Colonic mucosa (tissue), 4 donors: ENCODE data around the gene FBXL7. TPM values are rescaled to one million over a fixed set of nuclear protein-coding genes. Genes with fewer than 3 reads are reported as not detected.

Source experiments
- DNase-seq: peaks from one replicate; pipeline ENCODE4 v3.0.0-alpha.2; 2020
- H3K27ac ChIP-seq: fragments of 200-600 bp; one replicate; pipeline ENCODE4 v1.8.0; 2021
- H3K27me3 ChIP-seq: fragments of 200-600 bp; one replicate; pipeline ENCODE4 v1.8.0; 2021
- H3K36me3 ChIP-seq: fragments of 200-600 bp; one replicate; pipeline ENCODE4 v1.8.0; 2021
- H3K4me1 ChIP-seq: fragments of 200-600 bp; one replicate; pipeline ENCODE4 v1.8.0; 2021; ENCODE audit warnings: mild to moderate bottlenecking
- H3K4me3 ChIP-seq: fragments of 200-600 bp; one replicate; pipeline ENCODE4 v1.8.0; 2021
- H3K9ac ChIP-seq, 2 donors: one replicate each; pipeline ENCODE4 v1.7.0; 2013; ENCODE audit warnings: control low read depth in 2 of 2, low read depth in 2 of 2, low read length in 2 of 2
- H3K9me3 ChIP-seq: fragments of 200-600 bp; one replicate; pipeline ENCODE4 v1.8.0; 2021
- CTCF ChIP-seq: fragments of 200-600 bp; IDR thresholded peaks from one replicate; pipeline ENCODE4 v1.8.0; 2022; ENCODE audit warnings: antibody characterized with exemption, mild to moderate bottlenecking
- intact Hi-C: fragments of 100-400 bp; cut with DNase I; formaldehyde crosslinking; loops from one replicate; pipeline ENCODE4 v1.14.1; 2022
- total RNA-seq, 2 donors: library from RNA; stranded (reverse); fragmentation: NEBNext Ultra II Directional in 1 of 2; extraction: Animal tissue kit (Norgen Biotek cat#: 25700) in 1 of 2; gene quantifications; one replicate each; pipeline ENCODE4 v1.2.1, GENCODE V29; 2021
- donor health status: healthy.
- donor health status: DM: no; HTN: no; CAD: no.
- donor health status: DM: no; HTN: no; CAD: no.

FBXL7 gene
- total RNA-seq, 2 donors from 2014 or later: 1.6 to 3.0 TPM

GRCh38 chr5:15776346-15776745 lies 276.4 kb downstream of the FBXL7 start:
- intact Hi-C loops: no loop called here
- Histone ChIP-seq H3K9ac (no peak overlapping the region), H3K36me3 (no peaks in the 10 kb centered on the region), H3K27ac (no peak overlapping the region), H3K4me3 (no peak overlapping the region), H3K4me1 (no peaks in the 10 kb centered on the region), H3K9me3 (no peaks in the 10 kb centered on the region), H3K27me3 (no peaks in the 10 kb centered on the region)
- DNase-seq: no peak
- no peak for TF ChIP-seq CTCF

- intact Hi-C loops: no loop called here
- Histone ChIP-seq H3K4me3 (no peak overlapping the region), H3K9me3 (no peaks in the 10 kb centered on the region), H3K36me3 (no peaks in the 10 kb centered on the region), H3K9ac (no peak overlapping the region), H3K27me3 (no peaks in the 10 kb centered on the region), H3K4me1 (no peaks in the 10 kb centered on the region), H3K27ac (no peak overlapping the region)
- no peak for DNase-seq
- no peak for TF ChIP-seq CTCF
Observed at GRCh38 chr5:15783734-15784133, 283.8 kb downstream of the FBXL7 start.

DNA sequence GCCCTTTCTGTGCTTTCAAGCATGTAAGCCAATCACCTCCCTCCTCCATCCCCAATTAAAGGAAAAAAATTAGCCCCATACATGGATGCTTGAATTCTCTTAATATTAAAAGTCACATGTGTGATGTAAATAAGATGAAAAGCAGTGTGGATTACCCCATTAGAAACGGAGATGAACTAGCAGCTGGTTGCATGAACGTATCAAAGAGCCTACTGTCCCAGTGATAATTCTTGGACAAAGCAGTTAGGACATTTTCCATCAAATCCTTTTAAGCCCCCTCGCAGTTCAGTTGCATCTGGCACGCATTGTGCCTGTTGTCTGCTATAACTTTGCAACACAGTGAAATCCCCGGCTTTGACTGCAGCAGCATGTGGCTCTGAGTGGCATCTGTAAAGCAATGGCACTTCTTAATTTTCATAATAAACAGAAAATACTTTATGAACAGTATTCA lies 285.6 kb downstream of the FBXL7 start:
- DNase-seq: no peak
- no peaks in the 10 kb centered on the region for H3K27me3 ChIP-seq
- TF ChIP-seq CTCF: no peak
- H3K4me1 ChIP-seq: no peaks in the 10 kb centered on the region
- intact Hi-C loops: no loop called here
- no peak overlapping the region for H3K4me3 ChIP-seq
- no peak overlapping the region for H3K9ac ChIP-seq
- H3K36me3 ChIP-seq: no peaks in the 10 kb centered on the region
- no peak overlapping the region for H3K27ac ChIP-seq
- H3K9me3 ChIP-seq: no peaks in the 10 kb centered on the region

DNA sequence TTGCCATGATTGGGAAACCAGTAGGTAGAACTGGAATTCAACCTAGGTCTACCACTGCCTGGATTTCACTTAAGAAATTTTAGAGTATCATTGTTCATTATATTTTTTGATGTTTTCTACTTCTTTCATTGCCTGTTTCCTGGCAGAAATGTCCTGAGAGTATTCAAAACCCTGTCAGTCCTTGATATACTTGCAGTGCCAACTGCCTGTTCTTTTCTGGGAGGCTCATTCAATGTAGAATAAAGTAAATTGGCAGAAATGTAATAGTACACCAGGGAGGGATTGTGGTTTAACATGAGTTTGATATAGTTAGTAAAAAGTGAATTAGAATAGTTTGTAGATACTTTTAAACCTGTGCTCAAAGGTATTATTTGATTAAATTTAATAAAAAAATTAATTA lies 286.3 kb downstream of the FBXL7 start:
- Histone ChIP-seq H3K4me3 (no peak overlapping the region), H3K27me3 (no peaks in the 10 kb centered on the region), H3K9me3 (no peaks in the 10 kb centered on the region), H3K27ac (no peak overlapping the region), H3K9ac (no peak overlapping the region), H3K4me1 (no peaks in the 10 kb centered on the region), H3K36me3 (no peaks in the 10 kb centered on the region)
- DNase-seq: no peak
- intact Hi-C loops: no loop called here
- TF ChIP-seq CTCF: no peak

- Histone ChIP-seq H3K9me3 (no peaks in the 10 kb centered on the region), H3K9ac (no peak overlapping the region), H3K36me3 (no peaks in the 10 kb centered on the region), H3K27ac (no peak overlapping the region), H3K4me1 (no peaks in the 10 kb centered on the region), H3K27me3 (no peaks in the 10 kb centered on the region), H3K4me3 (no peak overlapping the region)
- DNase-seq: no peak
- no peak for TF ChIP-seq CTCF
- intact Hi-C loops: no loop called here
Observed at GRCh38 chr5:15786884-15787283, 286.9 kb downstream of the FBXL7 start.

DNA sequence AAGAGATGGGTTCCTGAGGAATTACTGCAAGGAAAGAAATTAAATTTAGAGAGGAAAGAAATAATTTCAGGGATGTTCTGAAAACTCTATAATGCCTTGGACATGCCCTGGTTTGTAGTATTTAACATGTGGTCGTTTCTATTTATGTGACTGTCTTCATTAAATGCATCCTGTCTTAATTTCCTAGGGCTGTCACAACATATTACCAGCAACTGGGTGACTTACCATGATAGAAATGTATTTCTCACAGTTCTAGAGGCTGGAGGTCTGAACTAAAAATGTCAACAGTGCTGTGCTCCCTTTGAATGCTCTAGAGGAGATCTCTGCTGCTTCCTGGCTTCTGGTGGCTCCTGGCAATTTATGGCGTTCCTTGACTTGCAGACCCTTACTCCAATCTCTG lies 287.7 kb downstream of the FBXL7 start:
- Histone ChIP-seq H3K4me1 (no peaks in the 10 kb centered on the region), H3K27me3 (no peaks in the 10 kb centered on the region), H3K4me3 (no peak overlapping the region), H3K9me3 (no peaks in the 10 kb centered on the region), H3K27ac (no peak overlapping the region), H3K36me3 (no peaks in the 10 kb centered on the region), H3K9ac (no peak overlapping the region)
- intact Hi-C loops: no loop called here
- TF ChIP-seq CTCF: no peak
- no peak for DNase-seq
